Measurements from ENCODE around the gene HOXD13.
A peak's percentile ranks its signal among the peaks of the same experiment; 100 is the strongest.

Gene HOXD13

GRCh38 chr2:176106581-176107539, 14.3 kb downstream of the HOXD13 start, which contains the start of gene HOXD11:
Gene HOXD11 (plus strand): TSS chr2:176107280. CDS start chr2:176107356, 76 bp downstream.
- peak; percentile 76 for DNase-seq

GRCh38 chr2:176107731-176108181, 15.2 kb downstream of the HOXD13 start:
- DNase-seq = no peak

GRCh38 chr2:176109192-176109901, 16.8 kb downstream of the HOXD13 start:
- DNase-seq = peak; percentile 57

- peak; percentile 70 for DNase-seq
These were observed 17.4 kb downstream of the HOXD13 start for GRCh38 chr2:176109946-176110345.

- peak; percentile 60 for DNase-seq
These were observed 18.1 kb downstream of the HOXD13 start for GRCh38 chr2:176110415-176111308.

GRCh38 chr2:176111309-176111663, 18.8 kb downstream of the HOXD13 start:
- peak; percentile 94 for DNase-seq

GRCh38 chr2:176111846-176112374, 19.4 kb downstream of the HOXD13 start:
- DNase-seq = peak; percentile 61

GRCh38 chr2:176112375-176113302, 20.1 kb downstream of the HOXD13 start:
- peak; percentile 57 for DNase-seq

GRCh38 chr2:176114120-176114929, 21.8 kb downstream of the HOXD13 start:
- DNase-seq = peak; percentile 72

GRCh38 chr2:176114930-176115625, 22.6 kb downstream of the HOXD13 start:
- no peak for DNase-seq

GRCh38 chr2:176115883-176116813, 23.6 kb downstream of the HOXD13 start, which contains the start of gene HOXD10:
Gene HOXD10 (plus strand): TSS chr2:176116778. CDS start chr2:176116834, 56 bp downstream.
- peak; percentile 74 for DNase-seq

- no peak for DNase-seq
These were observed 24.8 kb downstream of the HOXD13 start for GRCh38 chr2:176117162-176117822.

GRCh38 chr2:176117823-176118371, 25.4 kb downstream of the HOXD13 start:
- DNase-seq = peak; percentile 40

GRCh38 chr2:176118601-176119339, 26.2 kb downstream of the HOXD13 start:
- DNase-seq = peak; percentile 79

GRCh38 chr2:176120364-176121189, 28.1 kb downstream of the HOXD13 start:
- peak; percentile 46 for DNase-seq

All from DMS79 treated with DMSO at 0.1 percent for 48 hours (cell line).